GM12878 (cell line): Measurements from ENCODE around the gene THSD4. TPM values are rescaled to one million over a fixed set of nuclear protein-coding genes. Genes with fewer than 3 reads are reported as not detected.

Experiments used
- ATAC-seq: fragments of 200-7000 bp; cut with Tn5 transposase; 3 replicates; pipeline ENCODE4 v1.9.1; 2020; ENCODE audit warnings: mild to moderate bottlenecking, moderate library complexity
- BruUV-seq: library from RNA; stranded (reverse); fragments of 400-500 nt; replicated peaks from 2 replicates; lab custom pipeline; 2021; lab: Mats Ljungman, UMichigan
- CTCF ChIA-PET: fragments of 300-600 bp; sonication (Branson Sonifier 250); formaldehyde crosslinking; extraction: SDS; loops from one replicate; lab custom pipeline; 2021; ENCODE audit warnings: inconsistent platforms; lab: Yijun Ruan, JAX
- POLR2A ChIA-PET: fragments of 350-600 bp; formaldehyde crosslinking; extraction: SDS; loops from one replicate; lab custom pipeline; 2021; ENCODE audit warnings: inconsistent platforms; lab: Charles Lee
- RAD21 ChIA-PET: fragments of 300-600 bp; sonication (Branson Sonifier 250); formaldehyde crosslinking; loops from one replicate; lab custom pipeline; 2023; ENCODE audit warnings: antibody characterized with exemption; ENCODE audit not compliant: unreplicated experiment; lab: Charles Lee
- SMC1A ChIA-PET: fragments of 300-600 bp; sonication (Branson Sonifier 250); formaldehyde crosslinking; loops from one replicate; lab custom pipeline; 2023; ENCODE audit not compliant: unreplicated experiment, uncharacterized antibody; lab: Charles Lee
- DNase-seq: peaks from one replicate; pipeline ENCODE4 v3.0.0-alpha.2; 2011; ENCODE audit warnings: low read depth, low spot score
- FAIRE-seq: peaks from 3 replicates; lab custom pipeline; 2011; peaks lifted over from hg19 to GRCh38; lab: Jason Lieb, UNC
- H2AFZ ChIP-seq: 2 replicates; pipeline ENCODE4 v1.6.0; 2011; ENCODE audit warnings: low read depth, low read length, control low read depth; ENCODE audit not compliant: control insufficient read depth
- H3K27ac ChIP-seq: 2 replicates; pipeline ENCODE4 v1.5.1; 2011; ENCODE audit warnings: control low read depth; ENCODE audit not compliant: control insufficient read depth, insufficient read depth
- H3K27me3 ChIP-seq, 2 experiments: replicated peaks in 1 of 2; 2 replicates each; pipeline versions ENCODE4 v1.6.0 to v1.6.1; 2011; ENCODE audit warnings: low read length in 1 of 2; ENCODE audit not compliant: control insufficient read depth in 2 of 2, insufficient read depth in 2 of 2
- H3K36me3 ChIP-seq, 2 experiments: 2 replicates each; pipeline ENCODE4 v1.5.1; 2011; ENCODE audit warnings: low read length in 1 of 2; ENCODE audit not compliant: control insufficient read depth in 2 of 2, insufficient read depth in 2 of 2
- H3K4me1 ChIP-seq: 2 replicates; pipeline ENCODE4 v1.6.1; 2011; ENCODE audit warnings: mild to moderate bottlenecking, low read length, moderate library complexity, mixed read lengths; ENCODE audit not compliant: control insufficient read depth, insufficient read depth
- H3K4me2 ChIP-seq: 2 replicates; pipeline ENCODE4 v1.6.0; 2011; ENCODE audit warnings: control low read depth; ENCODE audit not compliant: control insufficient read depth, insufficient read depth
- H3K4me3 ChIP-seq: fragments of 200-600 bp; sonication (generic); 2 replicates; pipeline ENCODE4 v1.5.1; 2016
- H3K79me2 ChIP-seq: 2 replicates; pipeline ENCODE4 v1.6.0; 2011; ENCODE audit warnings: low read length; ENCODE audit not compliant: control insufficient read depth, insufficient read depth
- H3K9ac ChIP-seq: 2 replicates; pipeline ENCODE4 v1.8.0; 2011; ENCODE audit warnings: low read length, control low read depth, mixed read lengths; ENCODE audit not compliant: control insufficient read depth, insufficient read depth
- H3K9me3 ChIP-seq: replicated peaks from 3 replicates; pipeline ENCODE4 v1.5.1; 2011; ENCODE audit warnings: mild to moderate bottlenecking, low read length; ENCODE audit not compliant: control insufficient read depth, insufficient read depth
- H4K20me1 ChIP-seq: 2 replicates; pipeline ENCODE4 v1.6.0; 2011; ENCODE audit not compliant: control insufficient read depth, insufficient read depth
- BMI1 ChIP-seq: fragments of 450-650 bp; IDR thresholded peaks from 2 replicates; pipeline ENCODE4 v1.6.1; 2016; ENCODE audit warnings: mild to moderate bottlenecking, moderate library complexity, borderline replicate concordance
- CBX3 ChIP-seq: fragments of 200-600 bp; sonication (generic); IDR thresholded peaks from 2 replicates; pipeline ENCODE4 v1.6.1; 2016; ENCODE audit warnings: low read depth, borderline replicate concordance
- E4F1 ChIP-seq: fragments of 450-650 bp; IDR thresholded peaks from 2 replicates; pipeline ENCODE4 v1.6.1; 2018; ENCODE audit warnings: borderline replicate concordance, mild to moderate bottlenecking; ENCODE audit not compliant: partially characterized antibody
- HDGF ChIP-seq: fragments of 450-650 bp; IDR thresholded peaks from 2 replicates; pipeline ENCODE4 v1.6.1; 2016; ENCODE audit warnings: antibody characterized with exemption
- JUNB ChIP-seq: IDR thresholded peaks from 2 replicates; pipeline ENCODE4 v1.6.1; 2016; ENCODE audit warnings: antibody characterized with exemption, mild to moderate bottlenecking
- MLLT1 ChIP-seq: fragments of 450-650 bp; IDR thresholded peaks from 2 replicates; pipeline ENCODE4 v1.6.1; 2016; ENCODE audit warnings: mild to moderate bottlenecking
- MTA2 ChIP-seq: fragments of 450-650 bp; IDR thresholded peaks from 2 replicates; pipeline ENCODE4 v1.6.1; 2016; ENCODE audit warnings: low read depth, mild to moderate bottlenecking, moderate library complexity
- NFIC ChIP-seq: IDR thresholded peaks from 2 replicates; pipeline ENCODE4 v1.6.1; 2012; ENCODE audit warnings: low read depth, mild to moderate bottlenecking, inconsistent platforms, low read length, moderate library complexity
- NFYB ChIP-seq: IDR thresholded peaks from 2 replicates; pipeline ENCODE4 v1.6.1; 2011; ENCODE audit warnings: low read depth, mild to moderate bottlenecking, low read length, improper control_type of control experiment, moderate library complexity; ENCODE audit not compliant: insufficient read depth
- NR2C2 ChIP-seq: IDR thresholded peaks from 2 replicates; pipeline ENCODE4 v1.6.1; 2011; ENCODE audit warnings: borderline replicate concordance, low read depth; ENCODE audit not compliant: control insufficient read depth, insufficient read length
- RCOR1 ChIP-seq: conservative IDR thresholded peaks from 2 replicates; pipeline ENCODE4 v1.6.1; 2012; ENCODE audit warnings: low read depth, low read length, improper control_type of control experiment
- SMAD1 ChIP-seq: fragments of 450-650 bp; IDR thresholded peaks from 2 replicates; pipeline ENCODE4 v1.6.1; 2018; ENCODE audit warnings: mild to moderate bottlenecking, low read depth; ENCODE audit not compliant: partially characterized antibody
- SMARCA5 ChIP-seq: fragments of 450-650 bp; IDR thresholded peaks from 2 replicates; pipeline ENCODE4 v1.6.1; 2017; ENCODE audit warnings: mild to moderate bottlenecking
- SP1 ChIP-seq: IDR thresholded peaks from one replicate; pipeline ENCODE4 v1.6.1; 2011; ENCODE audit warnings: low read depth, low read length
- TAF1 ChIP-seq: IDR thresholded peaks from 2 replicates; pipeline ENCODE4 v1.6.1; 2011; ENCODE audit warnings: mild to moderate bottlenecking, low read depth, low read length, borderline replicate concordance
- TCF3 ChIP-seq: IDR thresholded peaks from 2 replicates; pipeline ENCODE4 v1.6.1; 2012; ENCODE audit warnings: low read depth, mild to moderate bottlenecking, low read length, borderline replicate concordance; ENCODE audit not compliant: insufficient read depth
- WRNIP1 ChIP-seq: IDR thresholded peaks from 2 replicates; pipeline ENCODE4 v1.6.1; 2011; ENCODE audit warnings: low read depth, low read length, improper control_type of control experiment, borderline replicate concordance
- WGBS: methylation state at CpG from one replicate; pipeline ENCODE4 v1.1.6; 2016; ENCODE audit warnings: low lambda C conversion rate; ENCODE audit not compliant: insufficient replicate concordance, insufficient coverage; ENCODE audit errors: missing lambda C conversion rate; 5-methylcytosine and 5-hydroxymethylcytosine counted together
- in situ Hi-C: fragments of 300-500 bp; cut with MboI; formaldehyde crosslinking; loops from 9 replicates; pipeline ENCODE4 v1.14.3; 2018; ENCODE audit warnings: mixed read lengths
- intact Hi-C: fragments of 100-400 bp; cut with micrococcal nuclease; formaldehyde crosslinking; loops from one replicate; pipeline ENCODE4 v1.14.2; 2022; ENCODE audit not compliant: unreplicated experiment
- polyA plus RNA-seq, 11 experiments: library from polyadenylated mRNA; depleted of rRNA in 4 of 11; unstranded in 6 of 11; stranded (reverse) in 5 of 11; fragments of >200 nt; fragmentation: Nextera tagmentation in 4 of 11; fragmentation: Illumina TruSeq in 1 of 11; extraction: Ambion mirVana in 4 of 11; extraction: Trizol in 1 of 11; gene quantifications; 1 replicate in 1 of 11; 2 replicates in 10 of 11; pipeline versions ENCODE4 v1.2.1 to v1.2.3, GENCODE V29; 2011 to 2016; ENCODE audit warnings: inconsistent platforms in 2 of 11, missing spikeins in 2 of 11, low read depth in 1 of 11
- total RNA-seq, 4 experiments: library from RNA; depleted of rRNA in 3 of 4; stranded (reverse); fragments of >200 nt in 3 of 4; fragmentation: Illumina TruSeq in 1 of 4; extraction: Trizol in 1 of 4; gene quantifications; 2 replicates each; pipeline versions ENCODE4 v1.2.1 to v1.2.3, GENCODE V29; 2013 to 2021
- TF ChIP-seq, protein P1 (sequence below): fragments of 450-650 bp; IDR thresholded peaks from 2 replicates; pipeline ENCODE4 v1.6.1; 2017; ENCODE audit warnings: low read depth, mild to moderate bottlenecking, moderate library complexity
- TF ChIP-seq, protein P2 (sequence below): fragments of 450-650 bp; conservative IDR thresholded peaks from 2 replicates; pipeline ENCODE4 v1.6.1; 2017; ENCODE audit warnings: mild to moderate bottlenecking, moderate library complexity

The THSD4 gene
- total and polyA plus RNA-seq, 10 of the 15 experiments (the other 5 are each of a cell fraction or from before 2014, with no cell fraction given): 0.04 to 0.13 (median 0.05) TPM; not detected in 7

- FAIRE-seq: no peak
- Histone ChIP-seq H4K20me1 (no peaks in the 10 kb centered on the region), H3K27ac (no peak overlapping the region), H2AFZ (no peak overlapping the region), H3K9me3 (peaks cover 3% of the 10 kb centered on the region; the same call in 2 of the 3 replicates), H3K9ac (no peak overlapping the region), H3K27me3 (no peaks in the 10 kb centered on the region), H3K4me1 (no peaks in the 10 kb centered on the region), H3K36me3 (no peaks in the 10 kb centered on the region), H3K4me2 (no peak overlapping the region), H3K4me3 (no peak overlapping the region), H3K79me2 (no peaks in the 10 kb centered on the region)
- ChIA-PET CTCF (no interaction called here), SMC1A (no interaction called here), POLR2A (no interaction called here), RAD21 (no interaction called here)
- intact Hi-C loops (no loop called here), in situ Hi-C loops (no loop called here)
- DNase-seq: no peak
- 0% methylated on average over 2 of the region's 2 CpGs for WGBS
- no peak for ATAC-seq
- no TSS peak for BruUV-seq
- no peak for TF ChIP-seq CBX3
- no peak for TF ChIP-seq NFIC
- no peak for TF ChIP-seq SP1
- no peak for TF ChIP-seq TCF3
- TF ChIP-seq E4F1: no peak
- no peak for TF ChIP-seq MLLT1
- no peak for TF ChIP-seq JUNB
- TF ChIP-seq SMARCA5: no peak
- TF ChIP-seq WRNIP1: no peak
- TF ChIP-seq SMAD1: no peak
- no peak for TF ChIP-seq BMI1
- no peak for TF ChIP-seq MTA2
- no peak for TF ChIP-seq TAF1
- TF ChIP-seq NFYB: no peak
- TF ChIP-seq, protein P1, sequence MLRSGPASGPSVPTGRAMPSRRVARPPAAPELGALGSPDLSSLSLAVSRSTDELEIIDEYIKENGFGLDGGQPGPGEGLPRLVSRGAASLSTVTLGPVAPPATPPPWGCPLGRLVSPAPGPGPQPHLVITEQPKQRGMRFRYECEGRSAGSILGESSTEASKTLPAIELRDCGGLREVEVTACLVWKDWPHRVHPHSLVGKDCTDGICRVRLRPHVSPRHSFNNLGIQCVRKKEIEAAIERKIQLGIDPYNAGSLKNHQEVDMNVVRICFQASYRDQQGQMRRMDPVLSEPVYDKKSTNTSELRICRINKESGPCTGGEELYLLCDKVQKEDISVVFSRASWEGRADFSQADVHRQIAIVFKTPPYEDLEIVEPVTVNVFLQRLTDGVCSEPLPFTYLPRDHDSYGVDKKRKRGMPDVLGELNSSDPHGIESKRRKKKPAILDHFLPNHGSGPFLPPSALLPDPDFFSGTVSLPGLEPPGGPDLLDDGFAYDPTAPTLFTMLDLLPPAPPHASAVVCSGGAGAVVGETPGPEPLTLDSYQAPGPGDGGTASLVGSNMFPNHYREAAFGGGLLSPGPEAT: no peak
- TF ChIP-seq NR2C2: no peak
- TF ChIP-seq HDGF: no peak
- TF ChIP-seq RCOR1: no peak
- TF ChIP-seq, protein P2, sequence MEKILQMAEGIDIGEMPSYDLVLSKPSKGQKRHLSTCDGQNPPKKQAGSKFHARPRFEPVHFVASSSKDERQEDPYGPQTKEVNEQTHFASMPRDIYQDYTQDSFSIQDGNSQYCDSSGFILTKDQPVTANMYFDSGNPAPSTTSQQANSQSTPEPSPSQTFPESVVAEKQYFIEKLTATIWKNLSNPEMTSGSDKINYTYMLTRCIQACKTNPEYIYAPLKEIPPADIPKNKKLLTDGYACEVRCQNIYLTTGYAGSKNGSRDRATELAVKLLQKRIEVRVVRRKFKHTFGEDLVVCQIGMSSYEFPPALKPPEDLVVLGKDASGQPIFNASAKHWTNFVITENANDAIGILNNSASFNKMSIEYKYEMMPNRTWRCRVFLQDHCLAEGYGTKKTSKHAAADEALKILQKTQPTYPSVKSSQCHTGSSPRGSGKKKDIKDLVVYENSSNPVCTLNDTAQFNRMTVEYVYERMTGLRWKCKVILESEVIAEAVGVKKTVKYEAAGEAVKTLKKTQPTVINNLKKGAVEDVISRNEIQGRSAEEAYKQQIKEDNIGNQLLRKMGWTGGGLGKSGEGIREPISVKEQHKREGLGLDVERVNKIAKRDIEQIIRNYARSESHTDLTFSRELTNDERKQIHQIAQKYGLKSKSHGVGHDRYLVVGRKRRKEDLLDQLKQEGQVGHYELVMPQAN: no peak
Observed at GRCh38 chr15:71586463-71586862, 471.2 kb downstream of the THSD4 start.
